Measurements from ENCODE around the gene ZNF484. TPM values are rescaled to one million over a fixed set of nuclear protein-coding genes. Genes with fewer than 3 reads are reported as not detected.
"Not testable (repeated sequence)": the region's sequence is repeated elsewhere in the genome, so short reads cannot be mapped to it uniquely, and the experiment has no call there.

ZNF484 gene
- total and polyA plus RNA-seq, 8 donors = 0.58 to 21.5 (median 1.3) TPM

GRCh38 chr9:92890761-92891160, 12.9 kb upstream of the ZNF484 start:
- Histone ChIP-seq H3K36me3 (no peaks in the 10 kb centered on the region), H3K27me3 (peaks cover 0 to 7% (median 0%) of the 10 kb centered on the region in 3 donors), H3K27ac (no peak overlapping the region), H3K9me3 (no peaks in the 10 kb centered on the region), H3K4me1 (no peaks in the 10 kb centered on the region), H3K4me3 (no peak overlapping the region)
- WGBS, 5 donors = 76 to 89% (median 85%) methylated on average over 2 of the region's 2 CpGs
- intact Hi-C loops (cut with DNase I; ENCODE audit: low total_unique reads) = no loop called here
- no peak for DNase-seq
- TF ChIP-seq EP300 (IDR thresholded peaks at IDR 0.05) (no peak), POLR2A (IDR thresholded peaks at IDR 0.05) (no peak), POLR2AphosphoS5 (IDR thresholded peaks at IDR 0.05) (no peak), CTCF (IDR thresholded peaks at IDR 0.05) (no peak)

GRCh38 chr9:92887880-92888338, 10.1 kb upstream of the ZNF484 start:
- DNase-seq = no peak

GRCh38 chr9:92886846-92887610, 9.2 kb upstream of the ZNF484 start:
- H3K27me3 ChIP-seq = peaks cover 0 to 13% (median 0%) of the 10 kb centered on the region in 3 donors
- WGBS, 5 donors = 58 to 88% (median 68%) methylated on average over 6 to 8 of the region's 8 CpGs
- H3K27ac ChIP-seq; H3K4me1 ChIP-seq; intact Hi-C loops (cut with DNase I; ENCODE audit: low total_unique reads); H3K9me3 ChIP-seq; H3K4me3 ChIP-seq; H3K36me3 ChIP-seq: not testable (repeated sequence)
- DNase-seq = peak in 1 of 2 donors; percentile 31

More at GRCh38 chr9:92887880-92888338, 10.1 kb upstream of the ZNF484 start:
- no peak overlapping the region for H3K27ac ChIP-seq
- H3K9me3 ChIP-seq = no peaks in the 10 kb centered on the region
- no peaks in the 10 kb centered on the region for H3K36me3 ChIP-seq
- H3K4me3 ChIP-seq = no peak overlapping the region
- H3K27me3 ChIP-seq = peaks cover 0 to 13% (median 0%) of the 10 kb centered on the region in 3 donors
- H3K4me1 ChIP-seq = no peaks in the 10 kb centered on the region
- 69 to 84% (median 78%) methylated on average over 5 of the region's 5 CpGs for WGBS, 5 donors
- intact Hi-C loops (cut with DNase I; ENCODE audit: low total_unique reads) = no loop called here
- TF ChIP-seq POLR2AphosphoS5 (IDR thresholded peaks at IDR 0.05) = no peak
- no peak for TF ChIP-seq CTCF (IDR thresholded peaks at IDR 0.05)
- no peak for TF ChIP-seq POLR2A (IDR thresholded peaks at IDR 0.05)
- no peak for TF ChIP-seq EP300 (IDR thresholded peaks at IDR 0.05)

- H3K27ac ChIP-seq; H3K9me3 ChIP-seq; DNase-seq; H3K4me1 ChIP-seq; H3K4me3 ChIP-seq; H3K36me3 ChIP-seq; intact Hi-C loops (cut with DNase I; ENCODE audit: low total_unique reads): not testable (repeated sequence)
- WGBS, 5 donors = 71 to 86% (median 81%) methylated on average over 15 of the region's 15 CpGs
- H3K27me3 ChIP-seq = peaks cover 0 to 13% (median 0%) of the 10 kb centered on the region in 3 donors
Measured at GRCh38 chr9:92883666-92884405, 6.0 kb upstream of the ZNF484 start.

- 63 to 82% (median 67%) methylated on average over 5 of the region's 5 CpGs for WGBS, 5 donors
- no peak overlapping the region for H3K4me3 ChIP-seq
- intact Hi-C loops (cut with DNase I; ENCODE audit: low total_unique reads) = no loop called here
- H3K9me3 ChIP-seq = no peaks in the 10 kb centered on the region
- no peaks in the 10 kb centered on the region for H3K36me3 ChIP-seq
- peaks cover 0 to 6% (median 0%) of the 10 kb centered on the region in 4 donors for H3K4me1 ChIP-seq
- no peak for DNase-seq
- TF ChIP-seq EP300 (IDR thresholded peaks at IDR 0.05) = no peak
- H3K27me3 ChIP-seq = peaks cover 0 to 13% (median 0%) of the 10 kb centered on the region in 3 donors
- no peak overlapping the region for H3K27ac ChIP-seq
Measured at GRCh38 chr9:92882276-92882675, 4.4 kb upstream of the ZNF484 start.
